OCI-LY3 (cell line): ENCODE data around the gene UBE2D1.

Experiments
- H2AFZ ChIP-seq: fragments of 200-600, 300-600 bp; shearing (Covaris generic); 2 replicates; pipeline ENCODE4 v1.6.0; 2014; ENCODE audit warnings: antibody characterized with exemption, low read depth, low read length
- H3K27ac ChIP-seq: fragments of 200-600, 300-600 bp; sonication (generic); 2 replicates; pipeline ENCODE4 v1.5.1; 2014; ENCODE audit warnings: mild to moderate bottlenecking, low read length, moderate library complexity, mixed read lengths
- H3K27me3 ChIP-seq: fragments of 200-600, 300-600 bp; sonication (generic); 2 replicates; pipeline ENCODE4 v1.6.1; 2014; ENCODE audit warnings: low read depth, low read length, mixed read lengths
- H3K36me3 ChIP-seq: fragments of 200-600, 300-600 bp; sonication (generic); replicated peaks from 2 replicates; pipeline ENCODE3; 2014; ENCODE audit warnings: low read depth, low read length, mixed read lengths
- H3K4me1 ChIP-seq: fragments of 300-600, 200-600 bp; sonication (generic); 2 replicates; pipeline ENCODE4 v1.6.1; 2014; ENCODE audit warnings: low read length, mixed read lengths
- H3K4me2 ChIP-seq: fragments of 200-600, 300-600 bp; sonication (generic); 2 replicates; pipeline ENCODE4 v1.6.1; 2014; ENCODE audit warnings: low read length, mixed read lengths
- H3K4me3 ChIP-seq: fragments of 300-600, 200-600 bp; sonication (generic); 2 replicates; pipeline ENCODE4 v1.5.1; 2014; ENCODE audit warnings: antibody characterized with exemption, mild to moderate bottlenecking, low read length, moderate library complexity
- H3K79me2 ChIP-seq: fragments of 300-600, 200-600 bp; shearing (Covaris generic); 2 replicates; pipeline ENCODE4 v1.6.1; 2014; ENCODE audit warnings: mild to moderate bottlenecking, low read length, mixed read lengths
- H3K9ac ChIP-seq: fragments of 300-600, 200-600 bp; shearing (Covaris generic); 2 replicates; pipeline ENCODE4 v1.6.0; 2014; ENCODE audit warnings: mild to moderate bottlenecking, low read length, moderate library complexity
- H3K9me3 ChIP-seq: fragments of 200-600, 300-600 bp; shearing (Covaris generic); 2 replicates; pipeline ENCODE4 v1.6.1; 2014; ENCODE audit warnings: low read length, mixed read lengths; ENCODE audit not compliant: insufficient read depth
- H4K20me1 ChIP-seq: fragments of 200-600, 300-600 bp; sonication (generic); 2 replicates; pipeline ENCODE4 v1.6.1; 2016; ENCODE audit warnings: low read length, mixed read lengths; ENCODE audit not compliant: insufficient read depth
- EZH2phosphoT487 ChIP-seq: fragments of 200-600 bp; shearing (Covaris generic); IDR thresholded peaks from 2 replicates; pipeline ENCODE4 v1.6.1; 2018; ENCODE audit warnings: antibody characterized with exemption, mixed run types, low read depth
- TF ChIP-seq, protein P1 (sequence below): fragments of 200-600, 300-600 bp; sonication (generic); IDR thresholded peaks from 2 replicates; pipeline ENCODE4 v1.5.1; 2014; ENCODE audit warnings: antibody characterized with exemption, low read length, low read depth

The UBE2D1 gene

DNA sequence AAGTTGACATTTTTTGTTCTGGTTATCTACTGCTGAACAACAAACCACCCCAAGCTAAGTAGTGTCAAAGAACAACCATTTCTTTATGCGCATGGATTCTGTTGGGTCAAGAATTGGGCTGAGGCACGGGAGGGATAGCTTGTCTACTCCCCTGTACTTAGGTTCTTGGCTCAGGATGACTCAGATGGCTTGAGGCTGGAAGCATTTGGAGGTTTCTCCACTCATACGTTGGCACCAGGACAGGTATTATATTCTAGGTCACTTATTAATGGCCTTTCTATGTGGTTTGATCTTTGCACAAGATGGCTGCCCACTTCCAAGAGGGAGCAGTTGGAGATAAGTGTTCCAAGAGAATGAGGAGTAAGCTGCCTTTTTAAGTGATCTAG is 38.6 kb downstream of the UBE2D1 start:
- peaks cover 23% of the 10 kb centered on the region for H3K4me1 ChIP-seq
- no peaks in the 10 kb centered on the region for H3K27me3 ChIP-seq
- no peak for TF ChIP-seq EZH2phosphoT487
- TF ChIP-seq, protein P1, sequence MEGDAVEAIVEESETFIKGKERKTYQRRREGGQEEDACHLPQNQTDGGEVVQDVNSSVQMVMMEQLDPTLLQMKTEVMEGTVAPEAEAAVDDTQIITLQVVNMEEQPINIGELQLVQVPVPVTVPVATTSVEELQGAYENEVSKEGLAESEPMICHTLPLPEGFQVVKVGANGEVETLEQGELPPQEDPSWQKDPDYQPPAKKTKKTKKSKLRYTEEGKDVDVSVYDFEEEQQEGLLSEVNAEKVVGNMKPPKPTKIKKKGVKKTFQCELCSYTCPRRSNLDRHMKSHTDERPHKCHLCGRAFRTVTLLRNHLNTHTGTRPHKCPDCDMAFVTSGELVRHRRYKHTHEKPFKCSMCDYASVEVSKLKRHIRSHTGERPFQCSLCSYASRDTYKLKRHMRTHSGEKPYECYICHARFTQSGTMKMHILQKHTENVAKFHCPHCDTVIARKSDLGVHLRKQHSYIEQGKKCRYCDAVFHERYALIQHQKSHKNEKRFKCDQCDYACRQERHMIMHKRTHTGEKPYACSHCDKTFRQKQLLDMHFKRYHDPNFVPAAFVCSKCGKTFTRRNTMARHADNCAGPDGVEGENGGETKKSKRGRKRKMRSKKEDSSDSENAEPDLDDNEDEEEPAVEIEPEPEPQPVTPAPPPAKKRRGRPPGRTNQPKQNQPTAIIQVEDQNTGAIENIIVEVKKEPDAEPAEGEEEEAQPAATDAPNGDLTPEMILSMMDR, result no peak
- no peak overlapping the region for H3K9ac ChIP-seq
- H3K4me2 ChIP-seq, result peak overlapping the region; percentile 44
- H3K9me3 ChIP-seq, result no peaks in the 10 kb centered on the region
- H4K20me1 ChIP-seq, result no peaks in the 10 kb centered on the region
- H3K79me2 ChIP-seq, result no peaks in the 10 kb centered on the region
- no peak overlapping the region for H2AFZ ChIP-seq
- no peaks in the 10 kb centered on the region for H3K36me3 ChIP-seq
- 0 out of 2 replicates have a peak overlapping the region, but pooled peaks have one; percentile 46 for H3K27ac ChIP-seq
- no peak overlapping the region for H3K4me3 ChIP-seq

DNA sequence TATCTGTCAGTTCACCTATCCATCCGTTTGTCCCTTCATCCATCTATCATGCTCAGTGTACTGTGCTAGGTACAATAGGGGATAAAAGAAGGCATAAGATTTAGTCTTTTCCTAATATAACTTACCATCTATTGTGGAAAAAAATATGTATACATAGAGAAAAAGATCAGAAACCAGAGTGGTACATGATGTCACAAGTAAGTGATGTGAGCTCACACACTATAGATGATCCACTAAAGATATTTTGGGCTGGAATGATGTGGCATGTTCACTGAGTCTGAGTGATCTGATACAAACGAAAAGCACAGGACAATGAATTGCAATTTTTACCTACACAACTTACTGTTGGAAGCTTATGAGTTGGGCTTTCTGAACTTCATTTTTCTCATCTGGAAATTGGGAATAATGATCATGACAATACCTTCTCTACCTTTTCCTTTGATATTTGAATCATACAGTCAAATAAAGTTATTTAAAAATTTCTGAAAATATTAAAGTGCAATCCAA is 47.7 kb downstream of the UBE2D1 start:
- TF ChIP-seq, protein P1, result no peak
- no peak for TF ChIP-seq EZH2phosphoT487
- Histone ChIP-seq H2AFZ (no peak overlapping the region), H3K27ac (no peak overlapping the region), H3K4me3 (no peak overlapping the region), H3K9me3 (no peaks in the 10 kb centered on the region), H3K4me1 (peaks cover 19% of the 10 kb centered on the region), H3K9ac (no peak overlapping the region), H3K27me3 (no peaks in the 10 kb centered on the region), H4K20me1 (peaks cover 3% of the 10 kb centered on the region; the same call in 1 of the 2 replicates), H3K79me2 (peaks cover 24% of the 10 kb centered on the region), H3K4me2 (no peak overlapping the region), H3K36me3 (no peaks in the 10 kb centered on the region)

GRCh38 chr10:58384095-58384494 is 49.3 kb downstream of the UBE2D1 start:
- peaks cover under 1% of the 10 kb centered on the region for H3K36me3 ChIP-seq
- peak overlapping the region; percentile 99 for H3K4me3 ChIP-seq
- H3K9ac ChIP-seq, result peak overlapping the region; percentile 93
- peak overlapping the region; percentile 96 for H3K4me2 ChIP-seq
- TF ChIP-seq, protein P1, result no peak
- TF ChIP-seq EZH2phosphoT487, result no peak
- peaks cover 3% of the 10 kb centered on the region; the same call in 1 of the 2 replicates for H4K20me1 ChIP-seq
- H2AFZ ChIP-seq, result peak overlapping the region; percentile 89; the same call in 1 of the 2 replicates
- H3K79me2 ChIP-seq, result peaks cover 31% of the 10 kb centered on the region
- H3K27ac ChIP-seq, result peak overlapping the region; percentile 66
- no peaks in the 10 kb centered on the region for H3K27me3 ChIP-seq
- H3K4me1 ChIP-seq, result peaks cover 19% of the 10 kb centered on the region
- H3K9me3 ChIP-seq, result no peaks in the 10 kb centered on the region

DNA sequence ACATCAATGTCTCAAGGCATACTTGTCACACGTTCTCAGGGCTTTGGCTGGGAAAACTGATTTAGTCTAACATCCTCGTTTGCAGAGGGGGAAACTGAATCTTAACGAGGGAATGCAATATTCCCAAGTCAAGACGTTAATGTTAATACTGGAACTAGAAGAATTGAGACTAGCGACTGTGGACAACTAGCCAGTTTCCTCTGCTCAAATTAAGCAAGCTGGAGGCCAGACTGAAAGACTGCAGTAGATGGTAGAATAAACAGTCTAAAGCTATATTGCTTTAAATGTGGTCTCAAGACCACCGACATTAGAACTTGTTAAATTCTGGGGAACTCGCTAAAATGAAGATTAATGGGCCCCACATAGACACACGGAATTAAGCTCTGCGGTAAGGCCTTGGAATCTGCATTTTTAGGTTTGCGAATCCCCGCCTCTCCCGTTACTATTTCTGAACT is 49.8 kb downstream of the UBE2D1 start:
- H3K9ac ChIP-seq, result peak overlapping the region; percentile 93
- H3K27ac ChIP-seq, result peak overlapping the region; percentile 66
- no peaks in the 10 kb centered on the region for H3K27me3 ChIP-seq
- H3K4me1 ChIP-seq, result peaks cover 19% of the 10 kb centered on the region
- H3K79me2 ChIP-seq, result peaks cover 32% of the 10 kb centered on the region
- H3K4me2 ChIP-seq, result peak overlapping the region; percentile 96
- H3K9me3 ChIP-seq, result no peaks in the 10 kb centered on the region
- H3K4me3 ChIP-seq, result peak overlapping the region; percentile 99
- H4K20me1 ChIP-seq, result peaks cover 3% of the 10 kb centered on the region; the same call in 1 of the 2 replicates
- TF ChIP-seq, protein P1, result no peak
- H2AFZ ChIP-seq, result peak overlapping the region; percentile 89
- peaks cover 5% of the 10 kb centered on the region for H3K36me3 ChIP-seq
